HCT116 (cell line): ENCODE measurements around the gene LRRC1. TPM values are rescaled to one million over a fixed set of nuclear protein-coding genes. Genes with fewer than 3 reads are reported as not detected.
A peak's percentile ranks its signal among the peaks of the same experiment; 100 is the strongest.

ENCODE experiments used
- ATAC-seq: fragments of 200-7000 bp; cut with Tn5 transposase; 2 replicates; pipeline ENCODE4 v1.9.1; 2020; ENCODE audit warnings: mild to moderate bottlenecking, moderate library complexity
- BruUV-seq: library from RNA; stranded (reverse); fragments of 400-500 nt; replicated peaks from 2 replicates; lab custom pipeline; 2021; lab: Mats Ljungman, UMichigan
- CTCF ChIA-PET: fragments of 300-600 bp; sonication (Branson Sonifier 250); formaldehyde crosslinking; loops from one replicate; lab custom pipeline; 2021; ENCODE audit warnings: antibody characterized with exemption; lab: Charles Lee
- POLR2A ChIA-PET: fragments of 300-600, 350-600 bp; sonication (Branson Sonifier 250); formaldehyde crosslinking; loops from one replicate; lab custom pipeline; 2021; ENCODE audit warnings: antibody characterized with exemption; lab: Charles Lee
- RAD21 ChIA-PET, 2 experiments: fragments of 300-600 bp; sonication (Branson Sonifier 250); formaldehyde crosslinking; loops; one replicate each; lab custom pipeline; 2023; ENCODE audit warnings: low total read pairs in 2 of 2; ENCODE audit not compliant: uncharacterized antibody in 2 of 2, unreplicated experiment in 2 of 2, low non-redundant PET in 1 of 2; lab: Charles Lee
- DNase-seq: peaks from one replicate; pipeline ENCODE4 v3.0.0-alpha.2; 2010; ENCODE audit warnings: low read depth, low spot score
- H2AFZ ChIP-seq: fragments of 200-600 bp; shearing (Covaris generic), sonication (generic); 2 replicates; pipeline ENCODE4 v1.6.1; 2017; ENCODE audit warnings: low read depth, mixed run types, mixed read lengths, antibody characterized with exemption, low read length; ENCODE audit not compliant: poor library complexity, severe bottlenecking
- H3K27ac ChIP-seq: 2 replicates; pipeline ENCODE4 v1.5.1; 2012; ENCODE audit warnings: low read depth, low read length
- H3K27me3 ChIP-seq: fragments of 200-600 bp; sonication (generic); 2 replicates; pipeline ENCODE4 v1.6.1; 2016; ENCODE audit warnings: mixed run types, low read length, mixed read lengths; ENCODE audit not compliant: insufficient read depth
- H3K36me3 ChIP-seq, 2 experiments: fragments of 200-500 bp in 1 of 2; fragments of 200-600 bp in 1 of 2; sonication (Bioruptor generic) in 1 of 2; sonication (generic) in 1 of 2; 2 replicates each; pipeline versions ENCODE4 v1.5.1 to v1.6.1; 2014 to 2016; ENCODE audit warnings: low read length in 2 of 2, inconsistent platforms in 1 of 2, mixed read lengths in 1 of 2, mixed run types in 1 of 2; ENCODE audit not compliant: insufficient read depth in 2 of 2, control insufficient read depth in 1 of 2
- H3K4me1 ChIP-seq, 2 experiments: fragments of 200-600 bp in 1 of 2; sonication (generic) in 1 of 2; 2 replicates each; pipeline versions ENCODE4 v1.5.1 to v1.6.1; 2012 to 2017; ENCODE audit warnings: low read length in 2 of 2, inconsistent platforms in 1 of 2, mild to moderate bottlenecking in 1 of 2, mixed read lengths in 1 of 2, mixed run types in 1 of 2, moderate library complexity in 1 of 2; ENCODE audit not compliant: insufficient read depth in 2 of 2, control insufficient read depth in 1 of 2
- H3K4me2 ChIP-seq: fragments of 200-600 bp; sonication (generic); 2 replicates; pipeline ENCODE4 v1.6.1; 2017; ENCODE audit warnings: mixed run types, low read length, mixed read lengths
- H3K4me3 ChIP-seq, 2 experiments: fragments of 200-600 bp in 1 of 2; sonication (generic) in 1 of 2; replicated peaks in 1 of 2; 2 replicates each; pipeline ENCODE4 v1.5.1; 2011 to 2016; ENCODE audit warnings: low read length in 2 of 2, control low read depth in 1 of 2, low read depth in 1 of 2, mild to moderate bottlenecking in 1 of 2, mixed read lengths in 1 of 2, mixed run types in 1 of 2
- H3K79me2 ChIP-seq: fragments of 200-600 bp; sonication (generic); 2 replicates; pipeline ENCODE4 v1.6.1; 2017; ENCODE audit warnings: mild to moderate bottlenecking, mixed run types, low read length, moderate library complexity, mixed read lengths; ENCODE audit not compliant: insufficient read depth
- H3K9ac ChIP-seq: fragments of 200-600 bp; sonication (generic); 2 replicates; pipeline ENCODE4 v1.6.1; 2016; ENCODE audit warnings: low read length, mixed read lengths
- H3K9me2 ChIP-seq: fragments of 200-600 bp; sonication (generic), shearing (Covaris generic); 2 replicates; pipeline ENCODE4 v1.6.1; 2017; ENCODE audit warnings: mixed run types, mild to moderate bottlenecking, moderate library complexity; ENCODE audit not compliant: insufficient read depth
- H3K9me3 ChIP-seq, 2 experiments: fragments of 200-500 bp in 1 of 2; fragments of 200-600 bp in 1 of 2; sonication (Bioruptor generic) in 1 of 2; sonication (generic) in 1 of 2; 2 replicates each; pipeline ENCODE4 v1.6.1; 2014 to 2017; ENCODE audit warnings: low read length in 2 of 2, mixed read lengths in 2 of 2, inconsistent platforms in 1 of 2, low read depth in 1 of 2, mild to moderate bottlenecking in 1 of 2, mixed run types in 1 of 2, moderate library complexity in 1 of 2; ENCODE audit not compliant: control insufficient read depth in 1 of 2, insufficient read depth in 1 of 2
- H4K20me1 ChIP-seq: fragments of 200-600 bp; sonication (generic), shearing (Covaris generic); 2 replicates; pipeline ENCODE4 v1.6.1; 2017; ENCODE audit warnings: mixed run types, mild to moderate bottlenecking, moderate library complexity; ENCODE audit not compliant: insufficient read depth
- CTCF ChIP-seq, 3 experiments: fragments of 200-600 bp in 1 of 3; sonication (generic) in 1 of 3; IDR thresholded peaks in 2 of 3; conservative IDR thresholded peaks in 1 of 3; 2 replicates each; pipeline ENCODE4 v1.5.1; 2012 to 2017; ENCODE audit warnings: low read depth in 2 of 3, low read length in 2 of 3, antibody characterized with exemption in 1 of 3, borderline replicate concordance in 1 of 3, control low read depth in 1 of 3, mild to moderate bottlenecking in 1 of 3, mixed read lengths in 1 of 3, mixed run types in 1 of 3, moderate library complexity in 1 of 3; ENCODE audit not compliant: insufficient read depth in 1 of 3
- EGR1 ChIP-seq: IDR thresholded peaks from 2 replicates; pipeline ENCODE4 v1.6.1; 2012; ENCODE audit warnings: low read depth
- EZH2 ChIP-seq: fragments of 200-600 bp; sonication (generic); IDR thresholded peaks from 2 replicates; pipeline ENCODE4 v1.6.1; 2017; ENCODE audit warnings: antibody characterized with exemption, mixed run types
- EZH2phosphoT487 ChIP-seq: fragments of 200-600 bp; IDR thresholded peaks from 2 replicates; pipeline ENCODE4 v1.6.1; 2018; ENCODE audit warnings: antibody characterized with exemption, borderline replicate concordance
- JUND ChIP-seq: IDR thresholded peaks from 2 replicates; pipeline ENCODE4 v1.6.1; 2012
- POLR2AphosphoS5 ChIP-seq: IDR thresholded peaks from 2 replicates; pipeline ENCODE4 v1.6.1; 2011; ENCODE audit warnings: mild to moderate bottlenecking, low read depth, low read length, moderate library complexity
- SIN3A ChIP-seq: IDR thresholded peaks from 2 replicates; pipeline ENCODE4 v1.6.1; 2012; ENCODE audit warnings: low read depth
- SP1 ChIP-seq: IDR thresholded peaks from 2 replicates; pipeline ENCODE4 v1.6.1; 2012; ENCODE audit warnings: low read depth
- TCF7L2 ChIP-seq: IDR thresholded peaks from 2 replicates; pipeline ENCODE4 v1.7.0; 2011; ENCODE audit warnings: borderline replicate concordance, inconsistent platforms; ENCODE audit not compliant: insufficient read depth, insufficient read length; ENCODE audit errors: extremely low read depth
- ZBTB33 ChIP-seq: IDR thresholded peaks from 2 replicates; pipeline ENCODE4 v1.6.1; 2011; ENCODE audit warnings: mild to moderate bottlenecking, low read length, moderate library complexity; ENCODE audit not compliant: insufficient replicate concordance; ENCODE audit errors: extremely low read depth
- ZFX ChIP-seq: fragments of 450-650 bp; IDR thresholded peaks from 2 replicates; pipeline ENCODE4 v1.6.1; 2017
- intact Hi-C: fragments of 100-400 bp; cut with micrococcal nuclease; formaldehyde crosslinking; loops from 2 replicates; pipeline ENCODE4 v1.10.0; 2022
- total RNA-seq: library from RNA; stranded (reverse); gene quantifications from one replicate; pipeline ENCODE4 v1.2.1, GENCODE V29; 2021; ENCODE audit not compliant: unreplicated experiment

Gene LRRC1
- total RNA-seq, 1 experiment from 2014 or later, result 19.8 TPM

- no peak for DNase-seq
- Histone ChIP-seq H3K79me2 (peaks cover 85% of the 10 kb centered on the region), H3K9ac (no peak overlapping the region), H3K9me2 (no peaks in the 10 kb centered on the region), H3K4me1 (peaks cover 27 to 37% of the 10 kb centered on the region in 2 experiments), H3K36me3 (no peaks in the 10 kb centered on the region), H3K4me3 (no peak overlapping the region), H3K27ac (peak overlapping the region; percentile 7; the same call in 1 of the 2 replicates), H2AFZ (no peak overlapping the region), H3K9me3 (no peaks in the 10 kb centered on the region), H3K4me2 (no peak overlapping the region), H3K27me3 (no peaks in the 10 kb centered on the region), H4K20me1 (no peaks in the 10 kb centered on the region)
- CTCF ChIA-PET, result no interaction called here
- RAD21 ChIA-PET, result no interaction called here
- ATAC-seq, result no peak
- intact Hi-C loops, result no loop called here
- TF ChIP-seq SIN3A (no peak), ZFX (no peak), CTCF (IDR thresholded peaks at IDR 0.05 in 2 of 3, conservative IDR thresholded peaks at IDR 0.05 in 1 of 3; ENCODE audit: borderline replicate concordance in 1 of 3, insufficient read depth in 1 of 3, low read depth in 2 of 3, low read length in 2 of 3) (no peak), SP1 (no peak), POLR2AphosphoS5 (no peak), JUND (no peak), EZH2 (no peak), TCF7L2 (no peak), EZH2phosphoT487 (no peak), ZBTB33 (no peak), EGR1 (no peak)
- BruUV-seq, result no TSS peak
- POLR2A ChIA-PET, result no interaction called here
These were observed 20.7 kb downstream of the LRRC1 start for GRCh38 chr6:53815381-53816119.
